ENCODE data around the gene HCN3.
A peak's percentile ranks its signal among the peaks of the same experiment; 100 is the strongest.
"Not testable (repeated sequence)": the region's sequence is repeated elsewhere in the genome, so short reads cannot be mapped to it uniquely, and the experiment has no call there.

HCN3 gene

DNA sequence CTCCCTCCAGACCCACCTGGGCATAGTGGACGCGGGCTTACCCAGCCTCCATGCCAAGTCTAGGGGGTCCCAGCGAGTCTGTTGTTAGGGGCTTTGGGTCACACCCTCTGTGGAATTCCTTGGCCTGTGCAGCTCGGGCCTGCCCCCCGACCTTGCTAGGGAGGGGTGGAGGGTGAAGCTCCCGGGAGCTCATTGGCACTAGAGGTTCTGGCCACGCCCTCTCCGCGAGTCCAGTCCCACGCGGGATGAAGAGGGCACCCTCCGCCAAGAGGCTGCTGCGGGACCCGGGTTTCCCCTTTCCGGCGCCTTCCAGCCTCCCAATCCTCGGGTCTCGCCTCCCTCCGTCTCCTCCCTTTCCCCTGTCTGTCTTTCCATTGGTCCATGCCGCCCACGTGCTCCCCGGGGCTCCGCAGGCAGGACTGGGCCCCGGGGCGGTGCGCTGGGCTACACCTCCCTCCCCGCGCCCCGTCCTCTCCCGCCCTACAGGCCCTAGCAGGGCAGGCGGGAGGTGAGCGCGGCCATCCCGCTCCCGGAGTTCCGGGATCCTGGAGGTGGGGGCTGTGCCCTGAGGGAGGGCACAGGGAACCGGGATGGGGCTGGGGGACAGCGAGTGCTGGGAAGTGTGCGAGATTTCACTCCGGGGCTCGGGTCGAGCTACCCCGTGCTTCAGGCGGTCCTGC is 46.9 kb downstream of the HCN3 start:
- Mint-ChIP-seq H3K4me1 (ENCODE audit: low read depth) (peaks cover 30% of the 10 kb centered on the region), H3K4me3 (peak overlapping the region; percentile 84), H3K27me3 (no peaks in the 10 kb centered on the region), H3K27ac (peak overlapping the region; percentile 54), H3K9me3 (ENCODE audit: low read depth) (no peaks in the 10 kb centered on the region), H3K36me3 (no peaks in the 10 kb centered on the region)

DNA sequence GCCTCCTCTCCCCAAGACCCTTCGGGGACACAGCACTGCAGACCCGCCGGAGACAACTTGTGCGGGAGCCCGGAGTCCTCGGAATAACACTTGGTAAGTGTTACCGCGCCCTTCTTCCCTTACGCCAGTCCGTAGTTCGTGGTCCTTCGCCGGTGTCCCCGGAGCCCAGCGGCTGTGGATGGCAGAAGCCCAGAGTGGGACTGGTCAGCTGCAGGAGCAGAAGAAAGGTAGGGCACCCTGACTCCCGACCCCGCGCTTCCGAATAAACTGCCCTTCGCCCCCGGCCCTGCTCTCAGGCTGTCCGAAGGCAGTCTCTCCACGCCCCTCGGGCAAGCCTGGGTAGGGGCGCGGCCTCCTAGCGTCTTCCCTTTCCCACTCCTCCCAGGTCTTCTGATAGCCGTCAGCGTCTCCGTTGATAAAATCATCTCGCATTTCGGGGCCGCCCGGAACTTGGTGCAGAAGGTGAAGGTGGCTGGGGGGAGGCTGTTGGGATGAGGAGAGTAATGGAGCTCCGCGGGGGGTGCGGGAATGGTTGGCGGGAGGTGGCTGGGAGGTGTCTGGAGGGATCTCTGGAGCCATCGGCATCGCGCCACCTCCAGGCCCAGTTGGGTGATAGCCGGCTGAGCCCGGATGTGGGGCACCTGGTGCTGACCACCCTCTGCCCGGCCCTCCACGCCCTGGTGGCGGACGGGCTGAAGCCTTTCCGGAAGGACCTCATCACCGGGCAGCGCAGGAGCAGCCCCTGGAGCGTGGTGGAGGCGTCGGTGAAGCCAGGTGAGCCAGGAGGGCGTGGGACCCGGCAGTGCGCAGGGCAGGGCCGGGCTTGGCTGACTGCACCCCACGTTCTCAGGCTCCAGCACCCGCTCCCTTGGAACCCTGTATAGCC is 47.7 kb downstream of the HCN3 start:
- H3K4me3 Mint-ChIP-seq, result peak overlapping the region; percentile 84
- no peaks in the 10 kb centered on the region for H3K9me3 Mint-ChIP-seq (ENCODE audit: low read depth)
- no peaks in the 10 kb centered on the region for H3K36me3 Mint-ChIP-seq
- H3K27ac Mint-ChIP-seq, result no peak overlapping the region
- no peaks in the 10 kb centered on the region for H3K27me3 Mint-ChIP-seq
- H3K4me1 Mint-ChIP-seq (ENCODE audit: low read depth), result peaks cover 27% of the 10 kb centered on the region

DNA sequence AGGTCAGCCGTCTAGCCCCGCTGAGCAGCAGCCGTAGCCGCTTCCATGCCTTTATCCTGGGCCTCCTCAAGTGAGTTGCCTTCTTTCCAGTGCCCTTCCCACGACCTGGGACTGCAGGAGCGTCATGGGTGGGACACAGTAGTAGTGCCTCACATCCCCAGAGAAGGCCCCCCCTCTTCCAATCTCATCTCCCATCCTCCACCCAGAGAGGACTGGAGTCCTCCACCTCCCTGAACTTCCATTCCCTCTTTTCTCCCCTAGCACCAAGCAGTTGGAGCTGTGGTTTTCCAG is 48.3 kb downstream of the HCN3 start:
- Mint-ChIP-seq H3K9me3 (ENCODE audit: low read depth) (no peaks in the 10 kb centered on the region), H3K4me3 (peak overlapping the region; percentile 81), H3K4me1 (ENCODE audit: low read depth) (peaks cover 22% of the 10 kb centered on the region), H3K36me3 (peaks cover under 1% of the 10 kb centered on the region), H3K27me3 (no peaks in the 10 kb centered on the region), H3K27ac (no peak overlapping the region)

DNA sequence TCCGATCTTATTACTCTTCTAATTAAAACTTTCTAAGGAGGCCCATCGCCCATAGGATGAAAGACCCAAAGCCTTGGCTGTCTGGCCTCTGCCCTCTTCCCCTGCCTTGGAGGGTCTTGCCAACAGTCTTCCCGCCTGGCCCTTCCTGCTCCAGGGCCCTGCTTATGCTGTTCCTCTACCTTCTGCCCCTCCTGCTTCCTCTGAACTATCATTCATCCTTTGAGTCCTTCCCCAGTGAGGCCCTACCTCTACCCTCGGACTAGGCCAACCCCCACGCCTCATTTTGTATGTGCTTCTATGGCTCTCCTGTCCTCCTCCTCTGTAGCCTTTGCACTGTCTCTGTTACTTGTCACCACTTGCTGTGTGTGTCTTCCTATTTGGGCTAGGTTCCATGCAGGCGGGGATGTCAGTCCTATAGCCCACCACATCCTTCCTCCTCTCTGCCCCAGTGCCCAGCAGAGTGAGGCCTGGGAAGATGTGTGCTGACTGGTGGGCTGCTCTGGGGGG is 48.8 kb downstream of the HCN3 start:
- no peaks in the 10 kb centered on the region for H3K9me3 Mint-ChIP-seq (ENCODE audit: low read depth)
- peaks cover 17% of the 10 kb centered on the region for H3K4me1 Mint-ChIP-seq (ENCODE audit: low read depth)
- peak overlapping the region; percentile 68 for H3K27ac Mint-ChIP-seq
- H3K36me3 Mint-ChIP-seq, result peaks cover 2% of the 10 kb centered on the region
- H3K4me3 Mint-ChIP-seq, result peak overlapping the region; percentile 81
- no peaks in the 10 kb centered on the region for H3K27me3 Mint-ChIP-seq

DNA sequence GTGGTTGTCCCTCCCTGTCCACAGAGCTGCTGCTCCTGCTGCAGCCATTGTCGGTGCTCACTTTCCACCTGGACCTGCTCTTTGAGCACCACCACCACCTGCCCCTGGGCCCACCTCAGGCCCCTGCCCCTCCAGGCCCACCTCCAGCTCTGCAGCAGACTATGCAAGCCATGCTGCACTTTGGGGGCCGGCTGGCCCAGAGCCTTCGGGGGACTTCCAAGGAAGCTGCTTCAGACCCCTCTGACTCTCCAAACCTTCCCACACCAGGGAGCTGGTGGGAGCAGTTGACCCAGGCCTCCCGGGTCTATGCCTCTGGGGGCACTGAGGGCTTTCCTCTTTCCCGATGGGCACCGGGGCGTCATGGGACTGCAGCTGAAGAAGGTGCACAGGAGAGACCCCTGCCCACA is 49.4 kb downstream of the HCN3 start:
- no peak overlapping the region for H3K27ac Mint-ChIP-seq
- H3K27me3 Mint-ChIP-seq, result no peaks in the 10 kb centered on the region
- no peaks in the 10 kb centered on the region for H3K9me3 Mint-ChIP-seq (ENCODE audit: low read depth)
- H3K36me3 Mint-ChIP-seq, result peaks cover 2% of the 10 kb centered on the region
- H3K4me1 Mint-ChIP-seq (ENCODE audit: low read depth), result peaks cover 14% of the 10 kb centered on the region
- no peak overlapping the region for H3K4me3 Mint-ChIP-seq

DNA sequence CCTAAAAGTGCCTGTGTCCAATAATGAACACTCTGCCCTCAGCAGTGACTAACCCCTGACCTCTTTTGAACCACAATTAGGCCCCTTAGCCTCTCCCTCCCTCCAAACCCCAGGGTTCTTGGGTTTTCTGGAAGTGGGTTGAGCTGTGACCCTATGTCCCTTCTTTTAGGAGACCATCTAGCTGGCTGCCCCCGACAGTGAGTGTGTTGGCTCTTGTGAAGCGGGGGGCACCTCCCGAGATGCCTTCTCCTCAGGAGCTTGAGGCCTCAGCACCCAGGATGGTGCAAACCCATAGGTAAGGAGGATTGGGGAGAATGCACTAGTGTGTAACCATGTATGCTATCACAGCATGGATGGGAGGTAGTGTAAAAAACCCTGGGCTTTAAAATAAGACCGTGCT is 50.7 kb downstream of the HCN3 start:
- Mint-ChIP-seq H3K4me3 (no peak overlapping the region), H3K9me3 (ENCODE audit: low read depth) (no peaks in the 10 kb centered on the region), H3K27me3 (no peaks in the 10 kb centered on the region), H3K4me1 (ENCODE audit: low read depth) (peaks cover 8% of the 10 kb centered on the region), H3K36me3 (peaks cover 2% of the 10 kb centered on the region), H3K27ac (no peak overlapping the region)

DNA sequence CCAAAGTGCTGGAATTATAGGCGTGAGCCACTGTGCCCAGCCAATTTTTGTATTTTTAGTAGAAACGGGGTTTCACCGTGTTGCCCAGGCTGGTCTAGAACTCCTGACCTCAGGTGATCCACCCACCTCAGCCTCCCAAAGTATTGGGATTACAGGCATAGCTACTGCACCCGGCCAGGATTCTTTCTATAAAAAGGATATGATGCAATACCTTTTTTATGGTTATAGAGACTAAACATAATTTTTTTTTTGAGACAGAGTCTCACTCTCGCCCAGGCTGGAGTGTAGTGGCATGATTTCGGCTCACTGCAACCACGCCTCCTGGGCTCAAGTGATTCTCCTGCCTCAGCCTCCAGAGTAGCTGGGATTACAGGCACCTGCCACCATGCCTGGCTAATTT is 51.6 kb downstream of the HCN3 start:
- H3K27me3 Mint-ChIP-seq; H3K36me3 Mint-ChIP-seq; H3K9me3 Mint-ChIP-seq (ENCODE audit: low read depth); H3K4me1 Mint-ChIP-seq (ENCODE audit: low read depth); H3K4me3 Mint-ChIP-seq: not testable (repeated sequence)
- peak overlapping the region; percentile 22 for H3K27ac Mint-ChIP-seq

DNA sequence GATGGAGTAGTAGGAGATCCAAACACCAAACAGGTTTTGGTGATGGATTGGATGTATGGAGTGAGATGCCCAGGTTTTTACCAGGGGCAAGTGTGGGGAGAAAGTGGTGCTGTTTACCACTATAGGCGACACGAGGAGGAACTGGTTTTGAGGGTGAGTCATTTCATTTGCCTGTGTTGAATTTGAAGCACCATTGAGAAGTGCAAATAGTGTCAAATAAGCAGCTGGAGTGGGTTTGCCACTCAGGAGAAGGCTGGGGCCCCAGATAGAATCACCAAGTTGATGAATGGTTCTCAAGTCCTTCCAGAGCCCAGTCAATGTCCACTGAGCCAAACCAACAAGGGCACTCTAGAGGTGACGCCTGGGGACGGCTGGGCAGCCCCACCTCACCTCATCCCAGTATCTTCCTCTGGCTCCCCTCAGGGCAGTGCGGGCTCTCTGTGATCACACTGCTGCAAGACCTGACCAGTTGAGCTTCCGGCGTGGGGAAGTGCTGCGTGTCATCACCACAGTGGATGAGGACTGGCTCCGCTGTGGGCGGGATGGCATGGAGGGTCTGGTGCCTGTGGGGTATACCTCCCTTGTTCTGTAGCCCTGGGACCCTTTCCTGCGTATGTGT is 52.8 kb downstream of the HCN3 start:
- no peak overlapping the region for H3K4me3 Mint-ChIP-seq
- no peak overlapping the region for H3K27ac Mint-ChIP-seq
- peaks cover 4% of the 10 kb centered on the region for H3K36me3 Mint-ChIP-seq
- peaks cover 8% of the 10 kb centered on the region for H3K4me1 Mint-ChIP-seq (ENCODE audit: low read depth)
- no peaks in the 10 kb centered on the region for H3K27me3 Mint-ChIP-seq
- H3K9me3 Mint-ChIP-seq (ENCODE audit: low read depth), result no peaks in the 10 kb centered on the region

DNA sequence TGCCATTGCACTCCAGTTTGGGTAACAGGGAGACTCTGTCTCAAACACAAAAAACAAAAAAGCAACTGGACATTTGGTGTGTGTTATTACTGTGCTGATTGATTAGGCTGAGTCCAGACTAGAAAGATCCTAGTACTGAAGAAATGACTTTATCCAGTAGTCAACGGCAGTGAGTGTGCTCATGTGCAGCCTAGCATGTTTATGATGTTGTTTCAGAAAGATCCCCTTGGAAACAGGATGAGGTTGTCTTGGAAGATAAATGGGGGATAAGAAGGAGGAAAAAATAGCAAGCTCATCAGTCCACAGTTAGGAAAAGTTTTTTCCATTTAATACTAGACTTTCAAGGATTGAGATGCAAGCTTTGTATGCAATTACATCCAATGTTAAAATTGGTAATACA is 57.7 kb downstream of the HCN3 start:
- Mint-ChIP-seq H3K27me3 (no peaks in the 10 kb centered on the region), H3K4me1 (ENCODE audit: low read depth) (no peaks in the 10 kb centered on the region), H3K36me3 (peaks cover 4% of the 10 kb centered on the region), H3K27ac (peak overlapping the region; percentile 54), H3K9me3 (ENCODE audit: low read depth) (no peaks in the 10 kb centered on the region), H3K4me3 (no peak overlapping the region)
